SW480 (cell line): ENCODE results near the gene DES.

Source experiments
- DNase-seq: peaks from one replicate; pipeline ENCODE4 v3.0.0-alpha.2; 2016; ENCODE audit warnings: low spot score

DES gene

DNA sequence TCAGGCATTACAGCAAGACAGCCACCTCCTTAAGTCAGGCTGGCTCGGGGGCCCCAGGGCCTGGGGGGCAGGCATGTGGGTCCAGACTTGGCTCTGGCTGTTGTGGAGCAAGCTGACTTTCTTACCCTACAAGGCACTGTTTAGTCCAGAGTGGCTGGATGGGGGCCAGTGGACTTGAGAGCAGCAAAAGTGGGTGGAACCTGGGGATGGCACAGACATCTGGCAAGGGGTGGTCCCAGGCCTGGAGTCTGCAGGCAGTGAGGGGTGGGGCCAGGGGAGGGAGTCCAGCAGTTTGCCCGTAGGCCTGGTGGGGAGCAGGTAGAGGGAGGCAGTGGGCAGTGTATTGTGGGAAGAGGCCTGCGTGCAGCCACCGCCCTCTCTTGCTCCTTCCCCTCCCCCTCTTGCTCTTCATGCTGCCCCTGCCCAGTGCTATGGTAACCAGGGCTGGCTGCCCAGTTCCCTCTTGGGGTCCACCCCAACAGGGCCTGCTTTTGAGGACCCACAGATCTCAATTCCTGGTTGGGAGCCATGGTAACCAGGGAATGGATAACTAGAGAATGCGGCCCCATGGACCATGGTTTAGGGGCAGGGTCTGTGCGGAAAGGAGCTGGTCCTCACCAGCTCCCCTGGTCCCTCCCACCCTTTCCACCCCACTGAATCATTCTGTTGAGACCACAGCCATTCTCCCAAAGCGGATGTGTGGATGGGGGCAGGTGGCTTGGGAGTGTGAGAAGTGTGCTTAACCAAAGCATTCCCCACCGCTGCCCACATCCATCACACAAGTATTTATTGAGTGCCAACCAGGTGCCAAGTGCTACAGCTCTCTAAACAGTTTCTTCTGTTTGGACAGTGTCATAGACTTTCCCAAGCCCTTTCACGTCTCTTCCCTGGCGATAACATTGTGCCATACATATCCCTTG, 35.8 kb downstream of the DES start:
- peak; percentile 93 for DNase-seq

GRCh38 chr2:219455581-219455980, 37.4 kb downstream of the DES start:
- no peak for DNase-seq

DNA sequence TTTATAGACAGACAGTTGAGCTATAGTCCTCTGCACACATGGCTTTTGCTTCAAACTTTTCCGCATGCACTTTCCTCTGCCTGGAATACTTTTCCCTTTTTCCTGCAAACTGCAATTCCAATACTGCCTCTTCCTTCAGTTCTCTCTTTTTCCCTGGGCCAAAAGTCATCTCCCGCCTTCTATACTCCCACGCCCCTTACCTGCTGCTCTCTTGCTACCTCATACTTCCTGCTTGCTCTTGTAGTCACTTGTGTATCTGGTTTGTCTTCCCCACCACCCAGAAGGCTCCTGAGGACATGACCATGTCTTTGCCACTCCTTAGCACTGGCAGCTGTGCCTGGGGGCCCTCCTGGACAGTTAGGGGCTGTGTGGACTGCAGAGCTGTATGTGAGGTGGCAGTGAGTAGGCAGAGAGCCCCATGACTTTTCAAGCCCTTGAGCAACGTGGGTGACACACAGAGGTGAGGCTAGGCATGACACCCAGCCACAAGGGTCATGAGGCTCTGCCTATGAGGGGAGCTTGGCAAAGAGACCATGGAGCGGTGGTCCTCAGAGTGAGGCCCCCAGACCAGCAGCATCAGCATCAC, 39.7 kb downstream of the DES start:
- DNase-seq, result peak; percentile 56

DNA sequence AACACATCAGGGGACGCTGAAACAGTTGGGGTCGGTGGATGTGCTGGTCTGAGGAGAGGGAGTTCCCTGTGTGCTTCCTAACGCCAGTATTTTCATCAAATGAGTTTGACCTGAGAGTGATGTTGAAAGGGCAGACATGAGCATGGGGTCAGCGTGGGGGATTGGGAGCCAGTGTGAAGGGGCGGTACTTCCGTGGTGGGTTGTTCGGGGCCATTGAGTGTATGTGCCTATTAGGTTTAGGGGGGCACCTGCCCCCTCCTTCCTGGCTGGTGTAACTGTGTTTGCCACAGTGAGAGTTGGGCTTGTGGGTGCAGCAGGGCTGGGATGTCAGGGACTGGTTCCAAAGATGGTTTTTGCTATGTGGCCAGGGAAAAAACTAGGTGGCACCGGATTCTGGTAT, 40.8 kb downstream of the DES start:
- DNase-seq, result no peak

DNA sequence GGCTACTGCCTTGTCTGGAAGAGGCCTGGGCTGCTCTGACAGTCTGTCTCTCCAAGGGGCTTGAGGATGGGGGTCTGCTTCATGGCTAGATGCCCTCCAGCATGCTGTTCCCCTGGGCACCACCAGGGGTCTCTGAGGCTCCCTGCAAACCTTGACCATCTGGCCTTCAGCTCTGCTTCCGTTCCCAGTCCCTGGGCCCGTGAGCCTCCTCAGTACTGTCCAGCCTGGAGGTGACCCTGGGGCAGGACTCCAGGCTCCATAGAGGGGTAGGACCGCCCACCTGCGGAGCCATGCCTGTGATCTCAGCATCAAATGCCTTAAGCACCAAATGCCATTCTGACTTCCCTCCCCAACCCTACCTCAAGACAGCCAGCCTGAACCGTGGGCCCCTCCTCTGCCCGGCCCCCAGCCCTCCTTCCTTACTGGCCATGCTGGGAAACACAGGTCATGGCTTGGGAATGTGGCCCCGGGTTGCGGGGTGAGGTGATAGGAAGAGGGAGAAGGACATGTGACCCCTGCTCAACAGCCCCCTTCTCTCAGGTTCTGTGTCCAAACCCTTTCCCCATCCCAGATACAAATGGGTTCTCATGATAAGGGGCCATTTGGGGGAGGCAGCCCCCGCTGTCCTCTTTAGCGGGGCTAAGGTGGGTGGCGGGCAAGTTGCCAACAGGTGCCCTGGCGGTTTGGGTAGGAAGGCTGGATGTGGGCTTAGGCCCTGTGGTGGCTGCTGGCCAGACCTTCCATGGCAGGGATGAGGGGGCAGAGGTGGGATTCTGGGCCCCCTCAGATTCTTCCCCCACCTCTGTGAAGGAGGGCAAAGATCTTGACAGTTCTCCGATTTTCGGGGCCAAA, 41.5 kb downstream of the DES start:
- peak; percentile 59 for DNase-seq

DNA sequence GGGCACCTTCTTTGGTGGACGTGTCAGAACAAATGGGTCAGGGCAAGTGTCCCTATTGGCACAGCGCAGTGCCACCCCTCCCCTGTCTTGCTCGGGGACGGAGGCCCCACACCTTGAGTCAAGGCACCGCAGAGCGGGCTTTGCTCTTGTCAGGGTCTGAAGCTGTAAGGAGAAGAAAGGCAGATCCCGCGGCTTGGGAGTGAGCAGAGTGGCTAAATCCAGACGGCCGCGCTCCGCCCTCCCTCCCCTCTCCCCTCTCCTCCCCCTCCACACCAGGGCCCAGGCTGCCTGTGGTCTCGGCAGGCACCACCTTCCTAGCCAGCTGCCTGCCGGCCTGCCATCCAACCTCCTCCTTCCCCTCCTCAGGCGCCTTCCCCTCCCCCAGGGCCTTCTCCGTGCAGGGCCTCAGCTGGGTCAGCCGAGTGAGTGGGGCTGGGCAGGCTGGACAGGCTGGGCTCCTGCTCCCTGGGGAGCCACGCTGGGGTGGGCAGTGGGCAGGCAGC, 42.3 kb downstream of the DES start:
- DNase-seq, result no peak

DNA sequence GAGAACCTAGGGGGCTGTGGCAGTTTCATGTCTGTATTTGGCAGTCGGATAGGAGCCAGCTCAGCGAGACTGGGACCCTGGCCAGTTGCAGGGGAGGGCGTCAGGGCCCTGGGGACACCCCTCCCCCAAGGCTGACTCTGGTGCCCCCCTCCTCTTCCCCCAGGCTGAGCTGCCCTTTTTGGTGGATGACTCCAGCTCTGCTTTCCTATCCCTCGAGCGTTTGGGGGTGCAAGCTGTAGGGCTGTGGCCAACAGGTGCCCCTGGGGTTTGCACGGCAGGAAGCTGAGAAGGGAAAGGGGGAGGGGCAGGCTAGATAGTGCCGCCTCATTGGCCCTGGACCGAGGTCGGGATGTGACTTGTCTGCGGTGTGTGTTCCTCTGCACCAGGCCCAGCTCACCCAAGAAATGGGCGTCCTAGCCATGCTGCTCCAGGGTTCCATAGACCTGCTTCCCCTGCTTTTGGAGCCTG, 42.9 kb downstream of the DES start:
- DNase-seq, result no peak

DNA sequence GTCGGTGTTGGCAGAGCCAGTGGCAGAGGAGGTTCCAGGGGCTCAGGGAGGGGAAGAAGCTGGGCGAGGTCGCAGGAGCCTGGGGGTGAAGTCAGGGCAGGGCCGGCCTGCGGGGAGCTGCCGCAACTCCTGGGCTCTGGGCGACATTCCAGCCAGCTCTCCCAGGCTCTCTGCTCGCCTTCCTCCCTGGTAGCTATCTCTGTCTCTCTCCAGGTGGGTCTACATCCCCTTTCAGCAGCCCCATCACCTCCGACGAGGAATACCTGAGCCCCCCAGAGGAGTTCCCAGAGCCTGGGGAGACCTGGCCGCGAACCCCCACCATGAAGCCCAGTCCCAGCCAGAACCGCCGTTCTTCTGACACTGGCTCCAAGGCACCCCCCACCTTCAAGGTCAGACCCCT, 43.5 kb downstream of the DES start:
- DNase-seq, result no peak

DNA sequence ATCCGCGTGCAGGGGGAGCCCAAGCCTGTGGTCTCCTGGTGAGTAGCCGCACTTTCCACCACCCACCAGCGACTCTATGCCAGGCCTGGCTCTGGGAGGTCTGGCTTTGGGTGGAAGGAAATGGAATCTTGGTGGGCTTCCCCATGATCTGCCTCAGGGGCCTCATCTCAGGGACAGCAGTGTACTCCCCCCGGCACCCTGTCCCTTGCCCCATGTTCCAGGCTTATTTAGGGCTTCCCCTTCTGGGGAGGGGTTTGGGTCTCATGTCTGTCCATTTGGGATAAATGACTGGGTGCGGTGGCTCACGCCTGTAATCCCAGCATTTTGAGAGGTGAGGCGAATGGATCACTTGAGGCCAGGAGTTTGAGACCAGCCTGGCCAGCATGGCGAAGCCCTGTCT, 44.2 kb downstream of the DES start:
- DNase-seq, result no peak

- no peak for DNase-seq
These were observed 46.3 kb downstream of the DES start for GRCh38 chr2:219464286-219465032.

GRCh38 chr2:219465659-219466561, 47.7 kb downstream of the DES start:
- DNase-seq, result no peak

- no peak for DNase-seq
These were observed 48.9 kb downstream of the DES start for GRCh38 chr2:219466816-219467735.

- peak; percentile 93 for DNase-seq
These were observed 49.5 kb downstream of the DES start for GRCh38 chr2:219467736-219468075.

GRCh38 chr2:219468410-219469185, 50.4 kb downstream of the DES start:
- DNase-seq, result no peak

GRCh38 chr2:219469186-219469724, 51.1 kb downstream of the DES start:
- peak; percentile 52 for DNase-seq

DNA sequence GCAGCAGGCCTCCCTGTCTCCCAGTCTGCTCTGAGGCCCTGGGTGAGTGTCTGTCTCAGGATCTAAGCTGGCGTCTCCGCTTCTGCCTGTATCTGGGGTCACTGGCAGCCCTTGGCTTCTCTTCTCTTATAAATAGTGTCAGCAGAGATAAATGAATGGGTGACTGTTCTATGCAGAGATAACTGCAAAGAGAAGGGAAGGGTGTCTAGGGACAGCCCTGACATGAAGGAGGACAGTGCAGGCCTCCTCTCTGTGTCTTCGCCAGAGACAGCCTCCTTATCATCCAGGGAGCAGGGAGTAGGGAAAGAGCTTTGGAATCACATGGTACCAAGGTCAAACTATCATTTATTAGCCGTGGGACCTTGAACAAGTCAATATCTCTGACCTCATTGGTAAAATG, 52.3 kb downstream of the DES start:
- DNase-seq, result no peak

GRCh38 chr2:219471476-219472371, 53.5 kb downstream of the DES start:
- no peak for DNase-seq
